CD14-positive monocyte (primary cell): ENCODE measurements around the gene FRMD4A. TPM values are rescaled to one million over a fixed set of nuclear protein-coding genes. Genes with fewer than 3 reads are reported as not detected.

ENCODE experiments used
- DNase-seq, 3 donors: peaks; one replicate each; pipeline ENCODE4 v3.0.0-alpha.2; 2011 to 2022
- H2AFZ ChIP-seq: 2 replicates; pipeline ENCODE4 v1.6.0; 2012; ENCODE audit warnings: mild to moderate bottlenecking, low read depth, low read length, inconsistent platforms; ENCODE audit not compliant: insufficient read depth, poor library complexity, severe bottlenecking
- H3K27ac ChIP-seq, 2 donors: 1 replicate in 1 of 2; 2 replicates in 1 of 2; pipeline ENCODE4 v1.5.1; 2012 to 2013; ENCODE audit warnings: low read length in 2 of 2, control low read depth in 1 of 2, inconsistent platforms in 1 of 2, low read depth in 1 of 2, mild to moderate bottlenecking in 1 of 2
- H3K27me3 ChIP-seq, 2 donors: one replicate each; pipeline versions ENCODE4 v1.6.0 to v1.6.1; 2011 to 2013; ENCODE audit warnings: low read length in 2 of 2; ENCODE audit not compliant: control insufficient read depth in 2 of 2, insufficient read depth in 2 of 2
- H3K36me3 ChIP-seq, 2 donors: replicated peaks in 1 of 2; 1 replicate in 1 of 2; 2 replicates in 1 of 2; pipeline versions ENCODE4 v1.5.1 to v1.6.1; 2012 to 2013; ENCODE audit warnings: low read length in 2 of 2, control low read depth in 1 of 2, inconsistent platforms in 1 of 2, mild to moderate bottlenecking in 1 of 2; ENCODE audit not compliant: insufficient read depth in 2 of 2, control insufficient read depth in 1 of 2
- H3K4me1 ChIP-seq, 2 donors: 1 replicate in 1 of 2; 2 replicates in 1 of 2; pipeline versions ENCODE4 v1.5.1 to v1.6.1; 2012 to 2013; ENCODE audit warnings: low read length in 2 of 2, control low read depth in 1 of 2, inconsistent platforms in 1 of 2, mild to moderate bottlenecking in 1 of 2, moderate library complexity in 1 of 2; ENCODE audit not compliant: insufficient read depth in 2 of 2, control insufficient read depth in 1 of 2
- H3K4me2 ChIP-seq: replicated peaks from 2 replicates; pipeline ENCODE3; 2012; ENCODE audit warnings: low read length, moderate library complexity, mild to moderate bottlenecking; ENCODE audit not compliant: poor library complexity, severe bottlenecking; ENCODE audit errors: extremely low read depth
- H3K4me3 ChIP-seq, 3 experiments: fragments of 200-600 bp in 1 of 3; sonication (generic) in 1 of 3; replicated peaks in 1 of 3; 1 replicate in 2 of 3; 2 replicates in 1 of 3; pipeline ENCODE4 v1.5.1; 2011 to 2013; ENCODE audit warnings: low read length in 3 of 3, mild to moderate bottlenecking in 3 of 3, control low read depth in 2 of 3, low read depth in 2 of 3, inconsistent platforms in 1 of 3, moderate library complexity in 1 of 3
- H3K79me2 ChIP-seq: 2 replicates; pipeline ENCODE4 v1.6.0; 2012; ENCODE audit warnings: mild to moderate bottlenecking, control low read depth, inconsistent platforms, low read length, moderate library complexity; ENCODE audit not compliant: insufficient read depth
- H3K9ac ChIP-seq: 2 replicates; pipeline ENCODE4 v1.6.0; 2017; ENCODE audit warnings: low read length, mild to moderate bottlenecking; ENCODE audit not compliant: insufficient read depth, poor library complexity, severe bottlenecking
- H3K9me3 ChIP-seq, 2 donors: replicated peaks in 1 of 2; 1 replicate in 1 of 2; 2 replicates in 1 of 2; pipeline versions ENCODE4 v1.5.1 to v1.6.1; 2012 to 2013; ENCODE audit warnings: low read length in 2 of 2, control low read depth in 1 of 2; ENCODE audit not compliant: control insufficient read depth in 1 of 2, insufficient read depth in 1 of 2
- H4K20me1 ChIP-seq: 2 replicates; pipeline ENCODE4 v1.6.0; 2012; ENCODE audit warnings: mild to moderate bottlenecking, low read length, control low read depth, moderate library complexity; ENCODE audit not compliant: insufficient read depth
- H3K27ac Mint-ChIP-seq, 7 donors: one replicate each; pipeline ENCODE4 v1.8.0; 2020; ENCODE audit warnings: mild to moderate bottlenecking in 7 of 7, mixed read lengths in 7 of 7, moderate library complexity in 6 of 7, inconsistent platforms in 2 of 7
- H3K27me3 Mint-ChIP-seq, 3 donors: one replicate each; pipeline ENCODE4 v1.8.0; 2021 to 2022; ENCODE audit warnings: low read depth in 3 of 3, mild to moderate bottlenecking in 3 of 3, mixed read lengths in 3 of 3, moderate library complexity in 3 of 3, inconsistent platforms in 1 of 3
- H3K36me3 Mint-ChIP-seq, 2 donors: one replicate each; pipeline ENCODE4 v1.8.0; 2020; ENCODE audit warnings: mixed read lengths in 2 of 2, inconsistent platforms in 1 of 2, mild to moderate bottlenecking in 1 of 2
- H3K4me1 Mint-ChIP-seq: one replicate; pipeline ENCODE4 v1.8.0; 2020; ENCODE audit warnings: mild to moderate bottlenecking, mixed read lengths
- H3K4me3 Mint-ChIP-seq, 2 donors: one replicate each; pipeline ENCODE4 v1.8.0; 2020; ENCODE audit warnings: mild to moderate bottlenecking in 2 of 2, mixed read lengths in 2 of 2, moderate library complexity in 1 of 2
- H3K9me3 Mint-ChIP-seq, 7 donors: one replicate each; pipeline ENCODE4 v1.8.0; 2020 to 2022; ENCODE audit warnings: mixed read lengths in 7 of 7, mild to moderate bottlenecking in 6 of 7, moderate library complexity in 6 of 7, inconsistent platforms in 2 of 7
- WGBS: methylation state at CpG from one replicate; pipeline ENCODE4 v1.1.5; 2013; ENCODE audit warnings: missing lambda C conversion rate; ENCODE audit not compliant: insufficient coverage; 5-methylcytosine and 5-hydroxymethylcytosine counted together
- intact Hi-C, 2 donors: fragments of 100-400 bp; cut with micrococcal nuclease; formaldehyde crosslinking; loops; one replicate each; pipeline versions ENCODE4 v1.15.0 to v1.15.1; 2023
- polyA plus RNA-seq, 3 donors: library from polyadenylated mRNA; depleted of rRNA in 1 of 3; unstranded in 2 of 3; stranded (reverse) in 1 of 3; fragments of 300-500 nt in 2 of 3; fragments of >200 nt in 1 of 3; fragmentation: Illumina TruSeq in 2 of 3; gene quantifications; 1 replicate in 2 of 3; 2 replicates in 1 of 3; pipeline ENCODE4 v1.2.3, GENCODE V29; 2012 to 2021
- TF ChIP-seq, protein P1 (sequence below): fragments of 200-600 bp; IDR thresholded peaks from one replicate; pipeline ENCODE4 v1.8.0; 2022; ENCODE audit warnings: antibody characterized with exemption, mild to moderate bottlenecking

Gene FRMD4A
- polyA plus RNA-seq, 3 donors, result 0.12 TPM; not detected in 2

GRCh38 chr10:13943735-13944398 is 386.9 kb downstream of the FRMD4A start:
- Histone ChIP-seq H3K36me3 (no peaks in the 10 kb centered on the region), H2AFZ (no peak overlapping the region), H3K4me1 (no peaks in the 10 kb centered on the region), H3K27me3 (peaks cover 3 to 5% of the 10 kb centered on the region in 2 donors), H3K9ac (no peak overlapping the region), H3K4me2 (no peak overlapping the region), H3K79me2 (no peaks in the 10 kb centered on the region), H3K27ac (no peak overlapping the region), H3K4me3 (no peak overlapping the region), H4K20me1 (no peaks in the 10 kb centered on the region), H3K9me3 (no peaks in the 10 kb centered on the region)
- H3K4me3 Mint-ChIP-seq, result no peak overlapping the region
- TF ChIP-seq, protein P1, sequence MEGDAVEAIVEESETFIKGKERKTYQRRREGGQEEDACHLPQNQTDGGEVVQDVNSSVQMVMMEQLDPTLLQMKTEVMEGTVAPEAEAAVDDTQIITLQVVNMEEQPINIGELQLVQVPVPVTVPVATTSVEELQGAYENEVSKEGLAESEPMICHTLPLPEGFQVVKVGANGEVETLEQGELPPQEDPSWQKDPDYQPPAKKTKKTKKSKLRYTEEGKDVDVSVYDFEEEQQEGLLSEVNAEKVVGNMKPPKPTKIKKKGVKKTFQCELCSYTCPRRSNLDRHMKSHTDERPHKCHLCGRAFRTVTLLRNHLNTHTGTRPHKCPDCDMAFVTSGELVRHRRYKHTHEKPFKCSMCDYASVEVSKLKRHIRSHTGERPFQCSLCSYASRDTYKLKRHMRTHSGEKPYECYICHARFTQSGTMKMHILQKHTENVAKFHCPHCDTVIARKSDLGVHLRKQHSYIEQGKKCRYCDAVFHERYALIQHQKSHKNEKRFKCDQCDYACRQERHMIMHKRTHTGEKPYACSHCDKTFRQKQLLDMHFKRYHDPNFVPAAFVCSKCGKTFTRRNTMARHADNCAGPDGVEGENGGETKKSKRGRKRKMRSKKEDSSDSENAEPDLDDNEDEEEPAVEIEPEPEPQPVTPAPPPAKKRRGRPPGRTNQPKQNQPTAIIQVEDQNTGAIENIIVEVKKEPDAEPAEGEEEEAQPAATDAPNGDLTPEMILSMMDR, result no peak
- H3K36me3 Mint-ChIP-seq, result no peaks in the 10 kb centered on the region
- intact Hi-C loops, result no loop called here
- WGBS, result 96% methylated on average over 4 of the region's 8 CpGs
- DNase-seq, result no peak
- H3K27ac Mint-ChIP-seq, result no peak overlapping the region
- H3K27me3 Mint-ChIP-seq, result peaks cover 6 to 12% (median 11%) of the 10 kb centered on the region in 3 donors
- H3K4me1 Mint-ChIP-seq, result peaks cover 3% of the 10 kb centered on the region
- peaks cover 0 to 8% (median 2%) of the 10 kb centered on the region in 7 donors for H3K9me3 Mint-ChIP-seq

- no peak overlapping the region for H3K27ac ChIP-seq
- no peaks in the 10 kb centered on the region for H4K20me1 ChIP-seq
- H2AFZ ChIP-seq, result no peak overlapping the region
- peaks cover 3 to 5% of the 10 kb centered on the region in 2 donors for H3K27me3 ChIP-seq
- no peaks in the 10 kb centered on the region for H3K79me2 ChIP-seq
- H3K4me3 ChIP-seq, result no peak overlapping the region
- no peak overlapping the region for H3K4me2 ChIP-seq
- H3K4me1 ChIP-seq, result no peaks in the 10 kb centered on the region
- peaks cover 0 to 8% (median 2%) of the 10 kb centered on the region in 7 donors for H3K9me3 Mint-ChIP-seq
- no peak overlapping the region for H3K4me3 Mint-ChIP-seq
- H3K9ac ChIP-seq, result no peak overlapping the region
- H3K27ac Mint-ChIP-seq, result no peak overlapping the region
- 95% methylated on average over 3 of the region's 5 CpGs for WGBS
- TF ChIP-seq, protein P1, result no peak
- peaks cover 6% of the 10 kb centered on the region for H3K4me1 Mint-ChIP-seq
- no peaks in the 10 kb centered on the region for H3K36me3 Mint-ChIP-seq
- intact Hi-C loops, result no loop called here
- no peaks in the 10 kb centered on the region for H3K9me3 ChIP-seq
- H3K36me3 ChIP-seq, result no peaks in the 10 kb centered on the region
- H3K27me3 Mint-ChIP-seq, result peaks cover 11 to 17% (median 16%) of the 10 kb centered on the region in 3 donors
- no peak for DNase-seq
These were observed 388.7 kb downstream of the FRMD4A start for GRCh38 chr10:13942035-13942434.
